Stimulated activated CD8-positive, alpha-beta memory T cell treated with anti-CD3 and anti-CD28 coated beads, Interleukin-4, amount 100 ng/mL, for 4 hours (primary cell): Measurements from ENCODE around the gene TCTN2.

Experiments used
- DNase-seq, 2 donors: peaks; one replicate each; pipeline ENCODE4 v3.0.0-alpha.2; 2020; ENCODE audit warnings: low read depth in 2 of 2, low spot score in 1 of 2

Gene TCTN2

DNA sequence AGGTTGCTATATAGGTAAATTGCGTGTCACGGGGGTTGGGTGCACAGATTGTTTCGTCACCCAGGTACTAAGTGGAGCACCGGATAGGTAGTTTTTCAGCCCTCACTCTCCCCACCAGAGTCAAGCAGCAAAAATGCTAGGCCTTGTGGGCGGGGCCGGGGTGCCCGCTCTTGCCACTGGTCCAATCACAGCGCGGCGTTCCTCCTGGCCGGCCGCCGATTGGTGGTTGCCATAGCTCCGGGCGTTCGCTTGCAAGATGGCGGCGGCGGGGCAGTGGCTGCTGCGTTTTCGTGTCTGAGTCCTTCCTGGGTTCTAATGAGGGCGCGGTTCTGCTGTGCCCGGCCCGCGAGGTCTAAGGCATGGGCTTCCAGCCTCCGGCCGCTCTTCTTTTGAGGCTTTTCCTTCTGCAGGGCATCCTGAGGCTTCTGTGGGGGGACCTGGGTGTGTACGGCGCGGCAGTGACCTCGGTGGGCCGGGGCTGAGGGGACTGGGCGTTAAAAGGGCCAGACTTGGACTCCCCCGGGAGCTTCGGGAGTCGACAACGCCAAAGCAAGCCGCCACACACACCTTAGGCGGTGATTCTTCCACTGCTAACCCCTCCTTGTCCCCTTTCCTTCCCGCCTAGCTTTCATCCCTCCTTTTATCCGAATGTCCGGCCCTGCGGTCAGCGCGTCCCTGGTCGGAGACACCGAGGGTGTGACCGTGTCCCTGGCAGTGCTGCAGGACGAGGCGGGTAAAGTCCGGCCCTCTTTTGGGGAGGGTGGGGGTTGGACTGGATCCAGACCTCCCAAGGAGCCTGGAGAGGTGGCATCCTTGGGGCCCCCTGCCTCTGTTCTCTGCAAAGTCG lies at the start of gene TCTN2:
TSS of gene TCTN2 (plus strand) at position 232 of the 847 bp plus-strand sequence. CDS start at position 360, 128 bp downstream.
- peak; percentile 86 to 87 for DNase-seq

DNA sequence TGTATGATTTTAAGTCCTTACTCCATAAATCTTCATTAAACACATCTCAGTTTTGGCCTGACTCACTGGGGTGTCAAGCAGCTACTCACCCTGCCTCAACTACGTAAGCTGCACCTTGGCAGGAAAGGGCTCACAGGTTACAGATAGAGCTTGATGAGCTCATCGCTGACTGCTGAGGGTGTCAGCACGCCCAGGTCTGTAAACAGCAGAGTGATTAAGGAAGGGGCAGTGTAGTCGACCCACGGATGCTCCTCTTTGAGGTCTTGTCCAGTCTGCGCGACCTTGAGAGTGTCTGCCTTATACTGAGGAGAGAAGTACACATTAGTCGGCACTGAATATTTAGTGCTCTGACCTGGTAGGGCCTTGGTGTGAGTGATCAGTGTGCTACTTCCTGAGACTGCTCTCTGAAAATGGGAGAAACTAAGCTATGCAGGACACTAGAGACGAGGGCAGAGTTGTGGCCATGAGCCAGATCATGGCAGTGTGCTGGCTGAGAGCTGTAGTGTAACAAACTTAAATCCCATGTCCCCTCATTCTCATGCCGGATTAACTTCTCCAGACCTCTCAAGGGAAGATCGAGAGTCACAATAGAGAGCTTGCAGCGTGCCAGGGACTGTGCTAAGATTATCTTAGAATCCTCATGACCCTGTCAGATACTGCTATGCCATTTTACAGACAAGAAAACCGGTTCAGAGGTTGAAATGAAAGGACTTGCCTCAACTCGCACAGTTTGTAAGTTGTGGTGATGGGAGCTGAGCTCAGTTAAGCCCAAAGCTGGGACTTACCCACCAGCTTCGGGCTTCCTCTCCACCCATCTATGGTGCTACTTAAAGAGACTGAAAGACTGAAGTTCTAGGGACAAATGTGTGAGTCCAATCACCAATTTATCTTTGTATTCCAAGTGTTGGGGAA lies 49.0 kb upstream of the TCTN2 start:
- no peak for DNase-seq

DNA sequence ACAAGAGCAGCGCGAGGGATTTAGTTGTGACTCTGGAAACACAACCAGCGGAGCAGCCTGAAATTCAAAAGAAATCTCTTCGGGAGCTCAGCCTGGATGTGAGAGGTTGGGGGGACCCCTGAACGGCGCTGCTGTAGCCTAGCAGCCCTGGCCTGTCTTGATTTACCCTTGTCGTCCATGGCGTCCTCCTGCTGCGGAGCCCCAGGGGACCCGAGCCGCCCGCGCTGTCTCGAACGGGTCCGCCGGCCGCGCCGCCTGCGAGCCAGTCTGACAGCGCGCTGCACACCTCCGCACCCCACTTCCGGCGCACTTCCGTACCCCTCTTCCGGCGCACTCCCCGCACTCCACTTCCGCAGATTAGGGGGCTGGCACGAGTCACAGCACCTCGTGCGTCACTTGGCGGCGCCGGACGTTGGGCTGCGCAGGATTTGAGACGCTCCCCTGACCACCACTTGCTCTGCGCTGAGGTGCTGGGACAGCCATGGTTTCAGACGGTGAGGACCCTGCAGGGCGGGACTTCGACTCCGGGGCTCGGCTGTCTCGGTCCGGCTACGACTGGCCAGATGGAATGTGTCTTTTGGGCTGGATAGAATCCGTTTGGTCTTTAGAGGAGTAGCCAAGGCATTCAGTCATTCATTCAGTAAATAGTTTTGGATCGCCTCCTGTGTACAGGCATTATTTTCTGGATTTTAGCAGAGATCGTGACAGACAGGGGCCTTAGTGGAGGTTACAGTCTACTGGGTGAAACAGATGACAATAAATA lies 37.4 kb upstream of the TCTN2 start, which contains the start of the genes EIF2B1 and GTF2H3:
TSS of gene EIF2B1 (minus strand) at position 308 of the 763 bp plus-strand sequence. CDS start at position 179, 129 bp downstream.
TSS of gene GTF2H3 (plus strand) at position 451 of the 763 bp plus-strand sequence. CDS start at position 482, 31 bp downstream.
- DNase-seq = peak; percentile 91 to 96

DNA sequence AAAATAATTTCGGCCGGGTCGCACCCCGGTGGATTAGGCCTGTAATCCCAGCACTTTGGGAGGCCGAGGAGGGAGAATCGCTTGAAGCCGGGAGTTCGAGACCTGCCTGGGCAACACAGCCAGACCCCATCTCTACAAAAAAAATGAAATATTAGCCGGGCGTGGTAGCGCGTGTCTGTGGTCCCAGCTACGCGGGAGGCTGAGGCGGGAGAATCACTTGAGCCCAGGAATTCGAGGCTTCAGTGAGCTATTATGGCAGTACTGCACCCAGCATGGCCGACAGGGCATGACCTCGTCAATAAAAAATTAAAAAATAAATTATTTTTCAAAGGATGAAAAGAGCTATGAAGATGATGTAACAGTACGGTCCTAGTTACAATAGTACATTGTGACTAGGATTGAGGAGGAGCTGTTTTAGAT lies 36.8 kb upstream of the TCTN2 start:
- DNase-seq = no peak

DNA sequence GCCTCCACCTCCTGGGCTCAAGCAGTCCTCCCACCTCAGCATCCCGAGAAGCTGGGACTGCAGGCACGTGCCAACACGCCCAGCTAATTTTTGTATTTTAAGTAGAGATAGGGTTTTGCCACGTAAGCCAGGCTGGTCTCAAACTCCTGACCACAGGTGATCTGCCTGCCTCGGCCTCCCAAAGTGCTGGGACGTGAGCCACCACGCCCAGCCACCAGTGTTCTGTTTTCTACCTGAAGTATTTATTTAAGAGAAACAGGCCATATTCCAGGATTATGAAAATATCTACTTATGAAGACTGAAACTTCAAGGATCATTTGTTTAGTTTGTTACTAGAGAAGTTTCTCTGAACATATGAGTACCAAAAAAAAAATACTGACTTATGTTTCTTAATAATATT lies 27.0 kb upstream of the TCTN2 start:
- no peak for DNase-seq

DNA sequence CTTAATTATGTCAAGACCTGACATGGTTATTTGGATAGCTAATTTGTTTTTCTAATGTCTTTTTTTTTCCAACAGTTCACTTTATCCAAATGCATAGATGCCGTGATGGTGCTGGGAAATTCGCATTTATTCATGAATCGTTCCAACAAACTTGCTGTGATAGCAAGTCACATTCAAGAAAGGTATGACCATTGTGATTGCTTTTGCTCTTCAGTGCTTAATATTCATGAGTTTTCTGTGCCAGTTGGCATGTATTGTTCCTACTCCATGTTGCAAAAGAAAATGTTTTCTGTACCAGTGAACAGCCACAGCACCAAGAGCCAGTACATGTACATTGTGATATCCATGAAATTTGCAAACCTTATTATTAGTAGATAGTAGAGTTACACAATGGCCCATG lies 25.5 kb upstream of the TCTN2 start:
- no peak for DNase-seq

DNA sequence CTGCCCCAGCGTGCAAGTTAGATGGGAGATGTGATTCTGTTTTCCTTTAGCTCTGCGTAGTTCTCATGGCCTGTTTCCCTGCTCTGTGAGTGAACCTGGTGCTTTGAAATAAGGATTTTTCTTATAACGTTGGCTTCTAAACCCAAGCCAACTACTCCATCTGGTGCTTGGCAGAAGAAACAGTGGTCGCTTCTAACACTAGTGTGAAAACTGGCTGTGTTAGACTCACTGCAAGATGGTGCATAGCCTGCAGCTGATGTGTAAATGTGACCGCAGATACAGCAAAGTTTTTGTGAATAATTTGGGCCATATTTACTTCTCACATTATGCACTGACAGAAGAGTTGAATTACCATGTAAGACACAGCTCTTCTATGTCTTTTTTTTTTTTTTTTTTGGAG lies 25.0 kb upstream of the TCTN2 start:
- DNase-seq = no peak

DNA sequence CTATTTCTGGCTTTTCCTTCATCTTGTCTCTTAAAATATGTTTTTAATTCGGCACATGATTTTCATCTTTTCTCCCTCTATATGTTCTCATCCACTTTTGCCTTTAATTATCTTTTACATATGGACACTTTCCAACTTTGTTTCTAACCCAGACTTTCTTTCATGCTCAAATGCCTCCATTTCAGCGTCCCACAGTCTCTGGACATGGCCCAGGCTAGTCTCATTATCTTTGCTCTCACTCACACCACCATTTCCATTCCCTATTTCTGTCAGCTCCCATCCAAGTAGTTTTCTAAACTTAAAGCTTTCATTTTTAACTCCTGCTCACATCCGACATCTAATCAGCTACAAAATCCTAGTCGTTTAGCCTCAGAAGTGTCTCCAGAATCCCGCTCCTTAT lies 22.5 kb upstream of the TCTN2 start:
- DNase-seq = no peak

DNA sequence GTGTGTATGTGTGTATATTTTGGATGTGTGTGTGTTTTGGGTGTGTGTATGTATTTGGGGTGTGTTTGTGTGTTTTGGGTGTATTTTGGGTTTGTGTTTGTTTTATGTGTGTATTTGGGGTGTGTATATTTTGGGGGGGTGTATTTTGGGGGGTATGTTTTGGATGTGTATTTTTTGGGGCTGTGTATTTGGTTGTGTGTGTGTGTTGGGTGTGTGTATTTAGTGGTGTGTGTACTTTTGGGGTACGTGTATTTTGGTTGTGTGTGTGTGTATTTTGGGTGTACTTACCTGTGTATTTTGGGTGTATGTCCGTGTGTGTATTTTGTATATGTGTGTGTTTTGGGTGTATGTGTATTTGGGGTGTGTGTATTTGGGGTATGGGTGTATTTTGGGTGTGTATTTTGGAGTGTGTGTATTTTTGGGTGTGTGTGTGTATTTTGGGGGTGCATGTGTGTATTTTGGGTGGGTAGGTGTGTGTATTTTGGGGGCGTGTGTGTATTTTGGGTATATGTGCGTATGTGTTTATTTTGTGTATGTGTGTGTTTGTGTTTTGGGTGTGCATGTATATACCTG lies 16.7 kb upstream of the TCTN2 start:
- DNase-seq = no peak

DNA sequence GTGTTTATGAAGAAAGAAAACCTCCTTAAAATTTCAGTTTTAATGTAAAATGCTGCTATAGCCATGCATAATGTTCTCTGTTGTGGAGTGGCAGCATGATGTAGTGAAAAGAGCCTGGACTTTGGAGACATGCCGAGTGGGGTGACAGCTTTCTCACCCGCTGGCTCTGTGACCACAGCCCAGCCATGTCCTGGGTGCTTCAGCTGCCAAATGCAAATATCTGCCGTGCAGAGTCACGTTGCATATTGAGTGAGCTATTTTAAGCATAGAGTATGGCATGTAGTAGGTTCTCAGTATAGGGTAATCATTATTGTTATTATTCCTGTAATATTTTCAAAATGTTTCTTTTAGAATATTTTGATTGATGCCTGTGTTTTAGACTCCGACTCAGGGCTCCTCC lies 15.5 kb upstream of the TCTN2 start:
- no peak for DNase-seq

DNA sequence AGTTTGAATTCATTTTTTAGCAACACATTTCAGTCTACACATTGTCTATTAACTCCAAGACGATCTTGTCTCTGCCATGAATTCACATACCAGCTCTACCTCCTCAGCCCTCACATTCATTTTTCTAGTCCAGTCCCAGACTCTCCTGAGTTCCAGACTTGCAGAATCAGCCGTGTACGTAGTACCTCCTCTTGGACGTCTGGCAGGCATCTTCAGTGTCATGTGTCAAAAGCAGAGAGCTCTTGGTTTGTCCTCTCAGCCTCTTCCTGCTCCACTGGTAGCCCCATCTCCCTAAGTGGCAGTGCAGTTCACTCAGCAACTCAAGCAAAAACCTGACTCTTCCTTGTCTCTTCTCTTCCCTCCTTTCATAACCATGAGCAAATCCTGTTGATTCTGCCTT lies 14.5 kb upstream of the TCTN2 start:
- DNase-seq = no peak

DNA sequence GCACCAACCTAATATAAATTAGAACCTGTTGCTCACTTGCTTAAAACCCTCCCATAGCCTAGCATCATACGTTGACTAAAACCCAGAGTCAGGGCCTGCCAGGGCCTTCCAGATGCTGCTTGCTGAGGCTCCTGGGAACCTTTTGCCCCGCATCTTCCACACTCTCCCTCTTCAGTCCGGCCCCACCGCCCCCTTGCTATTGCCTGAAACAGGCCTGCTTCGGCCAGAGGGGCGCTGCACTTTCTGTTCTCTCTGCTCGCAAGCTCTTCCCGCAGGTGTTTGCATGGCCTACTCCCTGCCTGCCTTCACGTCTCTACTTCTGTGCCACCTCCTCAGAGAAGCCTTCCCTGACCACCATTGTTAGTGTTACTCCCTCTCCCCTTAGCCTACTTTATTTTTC lies 13.7 kb upstream of the TCTN2 start:
- no peak for DNase-seq

DNA sequence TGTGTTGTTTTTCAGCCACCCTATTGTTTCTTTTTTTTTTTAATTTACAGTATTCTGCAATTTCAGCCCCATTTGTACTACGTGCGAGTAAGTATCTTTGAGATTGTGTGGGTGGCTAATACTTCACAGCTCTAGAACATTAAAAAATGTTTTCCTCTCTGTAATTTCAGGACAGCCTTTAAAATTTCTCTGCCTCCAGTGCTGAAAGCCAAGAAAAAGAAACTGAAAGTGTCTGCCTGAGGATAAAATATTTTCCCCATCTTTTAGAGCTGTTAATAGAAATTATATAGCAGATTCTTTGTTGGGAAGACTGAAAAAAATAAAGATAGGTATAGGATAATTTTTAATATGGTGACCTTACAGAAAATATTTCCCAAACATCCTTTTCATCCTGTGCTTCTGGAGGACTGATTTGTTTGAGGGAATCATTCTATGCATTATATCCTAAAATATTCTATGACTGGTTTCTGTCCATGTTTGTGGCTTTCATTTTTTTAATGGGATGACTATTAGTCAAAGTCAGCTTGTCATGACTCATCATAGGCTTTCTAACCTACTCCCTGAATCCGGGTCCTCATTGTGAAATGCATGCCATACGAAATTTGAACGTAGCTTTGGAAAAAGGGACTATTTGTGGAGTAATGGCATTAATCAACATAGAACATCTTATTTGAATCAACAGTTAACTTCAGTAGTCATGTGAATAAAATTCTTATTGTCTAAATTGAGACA lies 10.8 kb upstream of the TCTN2 start:
- DNase-seq = no peak

DNA sequence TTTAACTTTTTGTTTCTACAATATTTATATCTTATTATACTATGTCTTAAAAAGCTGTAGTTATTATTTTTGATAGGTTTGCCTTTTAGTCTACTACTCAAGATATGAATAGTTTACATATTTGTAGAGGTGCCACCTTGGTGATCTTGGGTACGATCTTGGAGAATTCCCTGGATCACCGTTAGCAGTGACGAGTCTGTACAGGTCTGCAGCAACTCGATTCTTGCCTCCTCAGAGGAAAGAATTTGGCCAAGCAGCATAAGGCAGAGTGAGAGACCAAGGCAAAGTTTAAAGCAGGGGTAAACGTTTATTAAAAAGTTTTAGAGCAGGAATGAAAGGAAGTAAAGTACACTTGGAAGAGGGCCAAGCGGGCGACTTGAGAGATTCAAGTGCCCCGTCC lies 3.1 kb upstream of the TCTN2 start:
- no peak for DNase-seq

DNA sequence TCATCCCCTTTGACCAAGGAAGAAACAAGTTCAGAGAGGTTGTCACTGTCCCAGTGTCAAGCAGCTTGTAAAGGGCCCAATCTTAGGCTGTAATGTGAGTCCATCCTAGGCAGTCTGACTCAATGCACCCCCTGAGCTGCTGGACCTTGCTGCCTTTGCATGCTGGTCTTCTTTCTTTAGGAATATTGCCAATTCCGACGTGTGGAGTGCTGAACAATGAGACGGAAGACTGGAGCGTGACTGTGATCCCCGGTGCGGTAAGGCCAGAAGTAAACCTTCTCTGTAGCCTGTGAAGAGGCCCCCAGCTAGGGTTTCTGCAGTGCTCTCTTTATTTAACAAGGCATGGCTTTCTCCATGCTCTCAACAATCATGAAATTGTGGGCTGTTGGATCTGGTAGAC lies 963 bp downstream of the TCTN2 start:
- no peak for DNase-seq

DNA sequence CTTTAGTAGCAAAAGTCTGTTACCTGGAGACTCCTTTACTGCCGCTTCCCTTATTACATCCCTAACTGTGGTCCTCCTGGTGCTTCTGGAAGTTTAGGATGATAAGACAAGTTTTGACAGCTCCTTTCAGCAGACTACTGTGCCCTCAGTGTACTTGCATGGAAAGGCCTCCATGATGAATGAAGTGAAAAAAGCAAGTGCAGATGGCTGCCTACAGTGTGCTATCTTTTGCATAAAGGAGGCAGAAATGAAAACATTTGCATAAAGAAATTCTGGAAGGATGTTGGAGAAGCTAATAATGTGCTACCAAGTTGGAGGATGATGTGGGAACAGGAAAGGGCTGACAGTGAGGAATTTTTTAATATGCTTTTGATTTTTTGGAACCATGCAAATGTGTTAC lies 4.5 kb downstream of the TCTN2 start:
- DNase-seq = no peak

DNA sequence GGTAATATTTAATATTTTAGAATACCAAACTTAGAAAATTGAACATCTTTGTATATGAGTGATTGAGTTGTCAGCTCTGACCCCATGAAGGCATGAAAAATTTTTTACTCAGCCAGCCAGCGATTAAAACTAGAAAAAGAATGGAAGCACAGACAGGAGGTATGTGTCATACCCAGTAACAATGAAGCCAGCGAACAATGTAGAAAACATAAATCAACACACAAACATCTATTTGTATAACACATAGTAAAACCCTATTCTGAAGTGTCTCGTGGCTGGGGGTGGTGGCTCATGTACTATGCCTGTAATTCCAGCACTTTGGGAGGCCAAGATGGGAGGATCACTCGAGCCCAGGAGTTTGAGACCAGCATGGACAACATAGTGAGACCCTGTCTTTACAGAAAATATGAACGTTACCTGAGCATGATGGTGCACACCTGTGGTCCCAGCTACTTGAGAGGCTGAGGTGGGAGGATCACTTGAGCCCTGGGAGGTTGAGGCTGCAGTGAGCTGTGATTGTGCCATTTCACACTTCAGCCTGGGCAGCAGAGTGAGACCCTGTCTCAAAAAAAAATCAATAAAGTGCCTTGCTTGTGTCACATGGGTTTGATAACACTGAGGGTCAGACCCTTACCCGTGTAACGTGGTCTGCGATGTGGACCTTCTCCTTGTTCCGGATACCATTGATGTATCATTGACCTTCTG lies 5.9 kb downstream of the TCTN2 start:
- no peak for DNase-seq

DNA sequence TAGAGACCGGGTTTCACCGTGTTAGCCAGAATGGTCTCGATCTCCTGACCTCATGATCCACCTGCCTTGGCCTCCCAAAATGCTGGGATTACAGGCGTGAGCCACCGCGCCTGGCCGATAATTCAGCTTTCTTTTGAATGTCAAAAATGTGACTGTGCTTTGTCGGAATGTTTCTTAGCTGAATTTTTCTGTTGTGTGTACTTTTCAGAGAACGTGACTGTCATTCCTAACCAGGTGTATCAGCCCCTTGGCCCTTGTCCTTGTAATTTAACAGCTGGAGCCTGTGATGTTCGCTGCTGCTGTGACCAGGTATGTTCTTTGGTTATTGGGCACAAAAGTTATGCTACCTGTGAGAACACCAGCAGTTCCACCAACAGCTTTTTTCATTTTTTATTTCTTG lies 8.1 kb downstream of the TCTN2 start:
- no peak for DNase-seq

DNA sequence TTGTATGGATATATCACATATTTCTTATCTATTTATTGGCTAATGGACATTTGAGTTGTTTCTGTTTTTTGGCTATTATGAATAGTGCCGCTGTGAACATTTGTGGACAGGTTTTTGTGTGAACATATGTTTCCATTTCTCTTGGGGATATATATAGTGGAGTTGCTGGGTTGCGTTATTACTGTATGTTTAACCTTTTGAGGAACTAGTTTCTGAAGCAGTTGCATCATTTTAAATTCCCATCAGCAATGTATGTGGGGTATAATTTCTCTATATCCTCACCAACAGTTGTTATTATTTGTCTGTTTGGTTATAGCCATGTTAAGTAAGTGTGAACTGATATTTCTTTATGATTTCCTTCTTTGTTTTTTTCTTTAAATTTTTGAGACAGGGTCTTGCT lies 10.7 kb downstream of the TCTN2 start:
- no peak for DNase-seq

DNA sequence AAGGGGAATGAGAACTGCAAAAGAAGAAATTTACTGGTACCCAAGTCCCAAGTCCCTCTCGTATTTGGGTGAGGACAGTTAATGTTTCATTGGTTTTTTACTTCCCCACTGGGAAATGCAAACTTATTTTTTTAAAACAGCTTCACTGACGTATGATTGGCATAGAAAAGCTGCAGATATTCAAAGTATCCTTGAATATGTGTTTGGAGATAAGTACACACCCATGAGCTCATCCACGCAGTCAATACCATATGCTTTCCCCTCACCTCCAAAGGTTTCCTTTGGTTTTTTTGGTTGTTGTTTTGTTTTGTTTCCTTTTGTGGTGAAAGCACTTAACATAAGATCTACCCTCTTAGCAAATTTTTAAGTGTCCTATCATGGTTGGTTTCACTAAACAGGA lies 13.1 kb downstream of the TCTN2 start:
- DNase-seq = no peak
